ENCODE data around the gene ARPP19.

The ARPP19 gene

GRCh38 chr15:52527911-52528563 is 40.8 kb downstream of the ARPP19 start:
- peak overlapping the region; percentile 75 for H3K4me3 ChIP-seq (ENCODE audit: low read depth, low read length)
- H3K27ac ChIP-seq: peak overlapping the region; percentile 69
- H3K36me3 ChIP-seq (ENCODE audit: control insufficient read depth, insufficient read depth, low read length): no peaks in the 10 kb centered on the region
- H3K4me1 ChIP-seq: no peaks in the 10 kb centered on the region
- peak overlapping the region; percentile 53 for H3K9ac ChIP-seq
- TF ChIP-seq, protein P1, sequence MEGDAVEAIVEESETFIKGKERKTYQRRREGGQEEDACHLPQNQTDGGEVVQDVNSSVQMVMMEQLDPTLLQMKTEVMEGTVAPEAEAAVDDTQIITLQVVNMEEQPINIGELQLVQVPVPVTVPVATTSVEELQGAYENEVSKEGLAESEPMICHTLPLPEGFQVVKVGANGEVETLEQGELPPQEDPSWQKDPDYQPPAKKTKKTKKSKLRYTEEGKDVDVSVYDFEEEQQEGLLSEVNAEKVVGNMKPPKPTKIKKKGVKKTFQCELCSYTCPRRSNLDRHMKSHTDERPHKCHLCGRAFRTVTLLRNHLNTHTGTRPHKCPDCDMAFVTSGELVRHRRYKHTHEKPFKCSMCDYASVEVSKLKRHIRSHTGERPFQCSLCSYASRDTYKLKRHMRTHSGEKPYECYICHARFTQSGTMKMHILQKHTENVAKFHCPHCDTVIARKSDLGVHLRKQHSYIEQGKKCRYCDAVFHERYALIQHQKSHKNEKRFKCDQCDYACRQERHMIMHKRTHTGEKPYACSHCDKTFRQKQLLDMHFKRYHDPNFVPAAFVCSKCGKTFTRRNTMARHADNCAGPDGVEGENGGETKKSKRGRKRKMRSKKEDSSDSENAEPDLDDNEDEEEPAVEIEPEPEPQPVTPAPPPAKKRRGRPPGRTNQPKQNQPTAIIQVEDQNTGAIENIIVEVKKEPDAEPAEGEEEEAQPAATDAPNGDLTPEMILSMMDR (IDR thresholded peaks at IDR 0.05): no peak
- peak overlapping the region; percentile 81 for H3K4me2 ChIP-seq (ENCODE audit: low read length)
- H3K79me2 ChIP-seq: peaks cover 2% of the 10 kb centered on the region
- H3K9me3 ChIP-seq (ENCODE audit: control insufficient read depth, low read length): no peaks in the 10 kb centered on the region
- peak overlapping the region; percentile 89 for H2AFZ ChIP-seq
- H3K27me3 ChIP-seq (ENCODE audit: control insufficient read depth, insufficient read depth, low read length): no peaks in the 10 kb centered on the region

GRCh38 chr15:52527196-52527910 is 41.5 kb downstream of the ARPP19 start:
- Histone ChIP-seq H3K9me3 (ENCODE audit: control insufficient read depth, low read length) (no peaks in the 10 kb centered on the region), H3K4me3 (ENCODE audit: low read depth, low read length) (peak overlapping the region; percentile 75), H2AFZ (peak overlapping the region; percentile 89), H3K27me3 (ENCODE audit: control insufficient read depth, insufficient read depth, low read length) (no peaks in the 10 kb centered on the region), H3K36me3 (ENCODE audit: control insufficient read depth, insufficient read depth, low read length) (no peaks in the 10 kb centered on the region), H3K4me2 (ENCODE audit: low read length) (peak overlapping the region; percentile 81), H3K9ac (no peak overlapping the region), H3K79me2 (peaks cover 3% of the 10 kb centered on the region), H3K27ac (no peak overlapping the region), H3K4me1 (no peaks in the 10 kb centered on the region)
- TF ChIP-seq, protein P1 (IDR thresholded peaks at IDR 0.05): no peak

DNA sequence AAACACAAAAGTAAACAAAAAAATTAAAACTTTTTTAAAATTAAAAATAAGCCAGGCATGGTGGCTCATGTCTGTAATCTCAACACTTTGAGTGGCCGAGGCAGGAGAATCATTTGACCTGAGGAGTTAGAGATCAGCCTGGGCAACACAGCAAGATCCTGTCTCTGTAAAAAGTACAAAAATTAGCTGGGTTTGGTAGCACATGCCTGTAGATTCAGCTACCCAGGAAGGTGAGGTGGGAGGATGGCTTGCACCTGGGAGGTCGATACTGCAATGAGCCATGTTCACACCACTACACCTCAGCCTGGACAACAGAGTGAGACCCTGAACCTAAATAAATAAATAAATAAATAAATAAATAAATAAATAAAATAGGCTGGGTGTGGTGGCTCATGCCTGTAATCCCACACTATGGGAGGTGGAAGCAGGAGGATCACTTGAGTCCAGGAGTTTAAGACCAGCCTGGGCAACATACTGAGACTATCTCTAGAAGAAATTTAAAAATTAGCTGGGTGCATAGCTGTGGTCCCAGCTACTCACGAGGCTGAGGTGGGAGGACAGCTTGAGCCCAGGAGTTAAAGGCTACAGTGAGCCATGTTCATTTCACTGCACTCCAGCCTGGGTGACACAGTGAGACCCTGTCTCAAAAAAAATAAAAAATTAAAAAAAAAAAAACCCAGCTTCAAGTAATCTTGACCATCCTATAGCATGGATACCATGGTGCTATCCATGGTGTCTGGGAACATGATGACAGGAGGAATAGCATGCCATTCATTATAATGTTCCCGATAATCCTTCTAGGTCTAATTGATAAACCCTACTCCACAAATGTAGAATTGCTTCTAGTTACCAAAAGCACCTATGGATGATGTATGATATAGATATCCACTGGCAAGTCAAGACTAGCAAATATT is 44.4 kb downstream of the ARPP19 start:
- Histone ChIP-seq H3K27me3 (ENCODE audit: control insufficient read depth, insufficient read depth, low read length) (no peaks in the 10 kb centered on the region), H3K9me3 (ENCODE audit: control insufficient read depth, low read length) (no peaks in the 10 kb centered on the region)

GRCh38 chr15:52523647-52524046 is 45.2 kb downstream of the ARPP19 start:
- Histone ChIP-seq H3K79me2 (peaks cover 10% of the 10 kb centered on the region), H3K9ac (no peak overlapping the region), H3K36me3 (ENCODE audit: control insufficient read depth, insufficient read depth, low read length) (no peaks in the 10 kb centered on the region), H3K4me2 (ENCODE audit: low read length) (peak overlapping the region; percentile 9), H3K27ac (peak overlapping the region; percentile 8), H3K27me3 (ENCODE audit: control insufficient read depth, insufficient read depth, low read length) (no peaks in the 10 kb centered on the region), H3K4me1 (no peaks in the 10 kb centered on the region), H2AFZ (no peak overlapping the region), H3K9me3 (ENCODE audit: control insufficient read depth, low read length) (no peaks in the 10 kb centered on the region), H3K4me3 (ENCODE audit: low read depth, low read length) (no peak overlapping the region)
- TF ChIP-seq, protein P1 (IDR thresholded peaks at IDR 0.05): no peak

More for the DNA sequence above, 44.4 kb downstream of the ARPP19 start:
- Histone ChIP-seq H3K4me3 (ENCODE audit: low read depth, low read length) (no peak overlapping the region), H3K79me2 (peaks cover 10% of the 10 kb centered on the region), H3K27ac (no peak overlapping the region), H2AFZ (no peak overlapping the region), H3K4me2 (ENCODE audit: low read length) (peak overlapping the region; percentile 9), H3K4me1 (no peaks in the 10 kb centered on the region), H3K9ac (no peak overlapping the region), H3K36me3 (ENCODE audit: control insufficient read depth, insufficient read depth, low read length) (no peaks in the 10 kb centered on the region)
- TF ChIP-seq, protein P1 (IDR thresholded peaks at IDR 0.05): no peak

Measured in parathyroid adenoma (tissue), 2 donors.